ENCODE measurements around the gene CA10. TPM values are rescaled to one million over a fixed set of nuclear protein-coding genes. Genes with fewer than 3 reads are reported as not detected.

The CA10 gene
- polyA plus RNA-seq, 1 experiment: not detected

DNA sequence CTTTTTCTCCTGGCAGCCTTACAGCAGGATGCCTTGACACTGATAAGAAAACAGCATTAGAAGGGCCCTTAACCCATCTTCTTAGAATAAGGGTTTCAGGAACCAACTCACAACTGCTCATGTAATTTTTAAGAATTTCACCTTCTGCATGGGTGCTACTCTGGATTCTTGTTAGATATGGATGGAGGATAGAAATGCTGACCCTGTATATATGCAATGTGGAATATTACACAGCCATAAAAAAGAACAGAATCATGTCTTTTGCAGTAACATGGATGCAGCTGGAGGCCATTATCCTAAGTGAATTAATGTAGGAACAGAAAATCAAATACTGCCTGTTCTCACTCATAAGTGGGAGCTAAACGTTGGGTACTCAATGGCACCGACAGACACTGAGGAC lies 423.5 kb downstream of the CA10 start:
- CTCF ChIA-PET: no interaction called here
- no peak for DNase-seq (ENCODE audit: low read depth, low spot score)

DNA sequence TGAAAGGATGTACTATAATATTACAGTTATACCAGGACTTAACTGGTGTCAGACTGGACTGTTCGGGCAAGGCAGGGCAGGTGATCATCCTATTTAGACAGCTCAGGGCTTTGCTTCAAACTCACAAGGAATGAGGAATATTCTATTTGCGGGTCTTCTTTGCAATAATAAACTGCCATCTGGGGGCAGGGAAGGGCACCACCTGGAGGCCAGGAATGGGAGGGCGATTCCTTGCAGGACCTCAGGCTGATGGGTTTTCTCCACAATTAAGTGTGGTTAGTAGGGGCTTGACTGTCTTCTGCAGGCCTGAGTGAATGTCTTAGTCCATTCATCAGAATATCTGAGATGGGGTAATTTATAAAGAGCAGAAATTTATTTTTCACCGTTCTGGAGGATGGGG lies 424.1 kb downstream of the CA10 start:
- TF ChIP-seq, protein P1, sequence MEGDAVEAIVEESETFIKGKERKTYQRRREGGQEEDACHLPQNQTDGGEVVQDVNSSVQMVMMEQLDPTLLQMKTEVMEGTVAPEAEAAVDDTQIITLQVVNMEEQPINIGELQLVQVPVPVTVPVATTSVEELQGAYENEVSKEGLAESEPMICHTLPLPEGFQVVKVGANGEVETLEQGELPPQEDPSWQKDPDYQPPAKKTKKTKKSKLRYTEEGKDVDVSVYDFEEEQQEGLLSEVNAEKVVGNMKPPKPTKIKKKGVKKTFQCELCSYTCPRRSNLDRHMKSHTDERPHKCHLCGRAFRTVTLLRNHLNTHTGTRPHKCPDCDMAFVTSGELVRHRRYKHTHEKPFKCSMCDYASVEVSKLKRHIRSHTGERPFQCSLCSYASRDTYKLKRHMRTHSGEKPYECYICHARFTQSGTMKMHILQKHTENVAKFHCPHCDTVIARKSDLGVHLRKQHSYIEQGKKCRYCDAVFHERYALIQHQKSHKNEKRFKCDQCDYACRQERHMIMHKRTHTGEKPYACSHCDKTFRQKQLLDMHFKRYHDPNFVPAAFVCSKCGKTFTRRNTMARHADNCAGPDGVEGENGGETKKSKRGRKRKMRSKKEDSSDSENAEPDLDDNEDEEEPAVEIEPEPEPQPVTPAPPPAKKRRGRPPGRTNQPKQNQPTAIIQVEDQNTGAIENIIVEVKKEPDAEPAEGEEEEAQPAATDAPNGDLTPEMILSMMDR (IDR thresholded peaks at IDR 0.05; ENCODE audit: low read depth, low read length): no peak
- no peaks in the 10 kb centered on the region for H3K27me3 ChIP-seq (ENCODE audit: control insufficient read depth, insufficient read depth, low read length)
- CTCF ChIA-PET: no interaction called here
- H3K27ac ChIP-seq (ENCODE audit: low read depth, low read length): no peak overlapping the region
- no peak overlapping the region for H3K4me3 ChIP-seq (ENCODE audit: low read depth, low read length)
- DNase-seq (ENCODE audit: low read depth, low spot score): no peak
- POLR2A ChIA-PET: no interaction called here
- peaks cover 5% of the 10 kb centered on the region; the same call in 1 of the 2 replicates for H3K9me3 ChIP-seq (ENCODE audit: control insufficient read depth, insufficient read depth, low read length)

More for the DNA sequence above, 423.5 kb downstream of the CA10 start:
- H3K27me3 ChIP-seq (ENCODE audit: control insufficient read depth, insufficient read depth, low read length): no peaks in the 10 kb centered on the region
- no peak overlapping the region for H3K27ac ChIP-seq (ENCODE audit: low read depth, low read length)
- TF ChIP-seq, protein P1 (IDR thresholded peaks at IDR 0.05; ENCODE audit: low read depth, low read length): no peak
- POLR2A ChIA-PET: no interaction called here
- H3K9me3 ChIP-seq (ENCODE audit: control insufficient read depth, insufficient read depth, low read length): peaks cover 5% of the 10 kb centered on the region; the same call in 1 of the 2 replicates
- no peak overlapping the region for H3K4me3 ChIP-seq (ENCODE audit: low read depth, low read length)

DNA sequence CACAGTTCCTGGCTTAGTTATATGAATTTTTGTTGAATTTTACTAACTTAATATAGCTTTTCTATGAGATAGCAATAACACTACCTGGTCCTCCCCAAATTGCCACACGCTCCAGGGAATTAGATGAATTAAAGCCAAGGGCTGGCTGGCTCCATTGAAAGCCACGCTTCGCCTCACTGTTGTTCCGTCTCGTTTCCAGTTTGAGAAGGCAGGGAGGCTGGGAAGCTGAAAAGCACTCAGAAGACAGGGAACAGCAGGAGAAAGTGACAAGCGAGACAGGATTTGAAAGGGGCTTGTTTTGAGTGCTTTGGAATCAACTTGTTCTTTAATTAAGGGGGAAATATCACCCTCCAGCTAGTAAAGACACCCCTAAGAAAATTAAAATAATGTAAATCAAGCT lies 425.3 kb downstream of the CA10 start:
- POLR2A ChIA-PET: no interaction called here
- H3K9me3 ChIP-seq (ENCODE audit: control insufficient read depth, insufficient read depth, low read length): no peaks in the 10 kb centered on the region; the same call in 1 of the 2 replicates
- no peaks in the 10 kb centered on the region for H3K27me3 ChIP-seq (ENCODE audit: control insufficient read depth, insufficient read depth, low read length)
- TF ChIP-seq, protein P1 (IDR thresholded peaks at IDR 0.05; ENCODE audit: low read depth, low read length): no peak
- H3K27ac ChIP-seq (ENCODE audit: low read depth, low read length): no peak overlapping the region
- CTCF ChIA-PET: interaction anchor here (0.7 kb wide), 1 partner anchor 23 kb away, joined by 4 read pairs; no protein-coding TSS in a partner anchor
- no peak overlapping the region for H3K4me3 ChIP-seq (ENCODE audit: low read depth, low read length)
- no peak for DNase-seq (ENCODE audit: low read depth, low spot score)

DNA sequence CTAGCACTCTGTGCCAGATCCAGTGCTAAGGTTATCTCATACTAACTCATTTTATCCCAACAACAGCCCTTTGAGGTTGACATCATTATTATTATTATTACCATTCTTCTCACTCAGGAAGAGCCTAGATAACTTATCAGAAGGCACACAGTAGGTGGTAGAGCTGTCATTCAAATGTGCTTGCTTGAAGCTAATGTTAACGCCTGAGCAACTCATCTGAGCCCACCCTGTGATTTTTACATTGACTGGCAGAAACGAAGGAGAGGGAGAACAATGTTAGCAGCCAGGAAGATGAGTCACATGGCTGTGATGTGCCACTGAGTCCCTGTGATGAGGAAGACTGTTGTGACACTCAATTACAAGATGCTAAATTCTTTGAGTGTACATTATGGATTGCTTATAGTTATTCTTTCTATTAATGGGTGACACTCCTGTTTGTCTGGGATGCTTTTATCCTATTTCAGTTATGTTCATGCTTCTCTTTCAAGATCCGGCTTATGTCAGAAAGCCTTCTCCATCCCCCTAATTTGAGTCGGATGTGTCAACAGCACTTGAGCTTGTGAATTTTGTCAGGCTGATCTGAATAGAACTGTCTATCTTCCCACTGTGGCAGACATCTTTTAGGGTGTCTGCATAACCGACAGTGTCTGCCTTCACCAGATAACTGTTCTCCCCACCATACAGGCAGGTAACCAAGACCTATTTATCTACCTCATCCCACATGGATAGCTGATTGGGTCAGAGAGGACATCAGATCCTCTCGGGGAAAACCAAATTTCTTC lies 426.4 kb downstream of the CA10 start:
- TF ChIP-seq, protein P1 (IDR thresholded peaks at IDR 0.05; ENCODE audit: low read depth, low read length): no peak
- Histone ChIP-seq H3K27me3 (ENCODE audit: control insufficient read depth, insufficient read depth, low read length) (no peaks in the 10 kb centered on the region), H3K27ac (ENCODE audit: low read depth, low read length) (no peak overlapping the region), H3K4me3 (ENCODE audit: low read depth, low read length) (no peak overlapping the region), H3K9me3 (ENCODE audit: control insufficient read depth, insufficient read depth, low read length) (no peaks in the 10 kb centered on the region; the same call in 1 of the 2 replicates)
- ChIA-PET CTCF (no interaction called here), POLR2A (no interaction called here)
- DNase-seq (ENCODE audit: low read depth, low spot score): no peak

DNA sequence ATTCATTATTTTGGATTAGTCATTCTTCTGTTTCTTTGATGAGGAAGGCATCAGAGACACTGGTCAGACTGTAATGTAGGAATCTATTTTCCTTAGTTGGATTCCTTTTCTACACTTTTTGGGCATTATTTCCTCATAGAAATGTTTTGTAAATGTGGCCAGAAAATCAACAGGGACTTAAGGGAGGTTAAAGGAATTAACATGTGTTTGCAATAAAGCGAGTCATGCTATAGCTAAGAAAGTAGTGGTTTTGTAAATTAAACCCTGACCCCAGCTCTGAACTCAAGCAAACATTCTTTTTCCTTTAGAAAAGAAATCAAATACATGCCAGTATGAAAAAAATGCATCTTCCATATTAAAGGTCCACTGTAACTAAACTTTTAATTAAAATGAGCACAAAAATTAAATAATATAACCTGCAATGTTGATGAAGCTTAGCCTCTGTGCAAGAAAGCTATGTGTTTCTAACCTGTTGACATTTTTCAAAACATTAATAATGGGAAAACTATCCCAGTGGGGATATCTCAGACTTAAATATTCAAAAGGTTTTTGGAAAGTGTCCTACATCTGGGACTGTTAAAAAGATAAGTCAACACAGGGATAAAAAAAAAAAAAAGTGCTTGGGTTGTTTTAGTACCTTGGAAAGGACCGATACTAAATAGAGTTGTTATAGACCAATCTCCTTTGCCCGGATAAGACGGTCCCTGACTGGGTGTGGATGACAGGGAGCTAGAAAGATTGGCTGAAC lies 428.0 kb downstream of the CA10 start:
- no peaks in the 10 kb centered on the region for H3K27me3 ChIP-seq (ENCODE audit: control insufficient read depth, insufficient read depth, low read length)
- CTCF ChIA-PET: no interaction called here
- POLR2A ChIA-PET: no interaction called here
- peaks cover under 1% of the 10 kb centered on the region; the same call in 1 of the 2 replicates for H3K9me3 ChIP-seq (ENCODE audit: control insufficient read depth, insufficient read depth, low read length)
- TF ChIP-seq, protein P1 (IDR thresholded peaks at IDR 0.05; ENCODE audit: low read depth, low read length): no peak
- DNase-seq (ENCODE audit: low read depth, low spot score): no peak
- H3K4me3 ChIP-seq (ENCODE audit: low read depth, low read length): no peak overlapping the region
- H3K27ac ChIP-seq (ENCODE audit: low read depth, low read length): no peak overlapping the region
